Liver (tissue), 9 donors: ENCODE results near the gene NR6A1. TPM values are rescaled to one million over a fixed set of nuclear protein-coding genes. Genes with fewer than 3 reads are reported as not detected.

Experiments
- DNase-seq: peaks from one replicate; pipeline ENCODE4 v3.0.0-alpha.2; 2017; ENCODE audit warnings: low spot score
- H3K27ac ChIP-seq, 2 donors: one replicate each; pipeline ENCODE4 v1.7.0; 2013; ENCODE audit warnings: inconsistent platforms in 2 of 2, low read length in 2 of 2, control low read depth in 1 of 2, low read depth in 1 of 2, mild to moderate bottlenecking in 1 of 2
- H3K27me3 ChIP-seq, 4 donors: one replicate each; pipeline versions ENCODE4 v1.6.1 to v1.7.0; 2013; ENCODE audit warnings: low read length in 3 of 4, inconsistent platforms in 1 of 4, mild to moderate bottlenecking in 1 of 4, moderate library complexity in 1 of 4; ENCODE audit not compliant: control insufficient read depth in 4 of 4, insufficient read depth in 4 of 4
- H3K36me3 ChIP-seq, 4 donors: one replicate each; pipeline versions ENCODE4 v1.6.1 to v1.7.0; 2013; ENCODE audit warnings: low read length in 3 of 4, mild to moderate bottlenecking in 3 of 4, low read depth in 1 of 4, moderate library complexity in 1 of 4; ENCODE audit not compliant: control insufficient read depth in 4 of 4, insufficient read depth in 3 of 4
- H3K4me1 ChIP-seq, 4 donors: one replicate each; pipeline versions ENCODE4 v1.6.1 to v1.7.0; 2013; ENCODE audit warnings: low read length in 3 of 4, mild to moderate bottlenecking in 3 of 4, moderate library complexity in 1 of 4; ENCODE audit not compliant: control insufficient read depth in 4 of 4, insufficient read depth in 4 of 4
- H3K4me3 ChIP-seq, 3 donors: one replicate each; pipeline versions ENCODE4 v1.6.1 to v1.7.0; 2013; ENCODE audit warnings: low read length in 3 of 3, control low read depth in 1 of 3, low read depth in 1 of 3, mild to moderate bottlenecking in 1 of 3
- H3K9ac ChIP-seq, 2 donors: one replicate each; pipeline ENCODE4 v1.7.0; 2013; ENCODE audit warnings: low read length in 2 of 2, mild to moderate bottlenecking in 2 of 2, moderate library complexity in 2 of 2, control low read depth in 1 of 2, low read depth in 1 of 2
- H3K9me3 ChIP-seq, 4 donors: one replicate each; pipeline versions ENCODE4 v1.6.1 to v1.7.0; 2013; ENCODE audit warnings: low read length in 3 of 4; ENCODE audit not compliant: control insufficient read depth in 4 of 4
- CTCF ChIP-seq: fragments of 150-350 bp; IDR thresholded peaks from 2 replicates; pipeline ENCODE4 v1.5.1; 2017; ENCODE audit warnings: improper control_type of control experiment, low read depth, low read length; ENCODE audit not compliant: missing input control
- FOXA1 ChIP-seq: IDR thresholded peaks from 2 replicates; pipeline ENCODE4 v1.6.1; 2016; ENCODE audit warnings: antibody characterized with exemption
- FOXA2 ChIP-seq: IDR thresholded peaks from 2 replicates; pipeline ENCODE4 v1.6.1; 2016; ENCODE audit warnings: antibody characterized with exemption
- GABPA ChIP-seq, 2 donors: IDR thresholded peaks in 1 of 2; conservative IDR thresholded peaks in 1 of 2; 2 replicates each; pipeline ENCODE4 v1.6.1; 2016; ENCODE audit warnings: antibody characterized with exemption in 2 of 2, mild to moderate bottlenecking in 1 of 2, moderate library complexity in 1 of 2
- HNF4A ChIP-seq, 2 donors: conservative IDR thresholded peaks; 2 replicates each; pipeline ENCODE4 v1.6.1; 2016; ENCODE audit warnings: antibody characterized with exemption in 2 of 2, mild to moderate bottlenecking in 2 of 2
- JUND ChIP-seq, 2 donors: IDR thresholded peaks; 2 replicates each; pipeline ENCODE4 v1.6.1; 2016; ENCODE audit warnings: antibody characterized with exemption in 2 of 2
- MAX ChIP-seq: IDR thresholded peaks from 2 replicates; pipeline ENCODE4 v1.6.1; 2016; ENCODE audit warnings: antibody characterized with exemption
- NR2F2 ChIP-seq: IDR thresholded peaks from 2 replicates; pipeline ENCODE4 v1.6.1; 2016; ENCODE audit warnings: antibody characterized with exemption
- RAD21 ChIP-seq, 2 donors: IDR thresholded peaks; 2 replicates each; pipeline ENCODE4 v1.6.1; 2016; ENCODE audit warnings: antibody characterized with exemption in 2 of 2, mild to moderate bottlenecking in 2 of 2
- RXRA ChIP-seq, 2 donors: IDR thresholded peaks; 2 replicates each; pipeline ENCODE4 v1.6.1; 2017 to 2018; ENCODE audit warnings: antibody characterized with exemption in 2 of 2, mild to moderate bottlenecking in 1 of 2
- SP1 ChIP-seq: IDR thresholded peaks from 2 replicates; pipeline ENCODE4 v1.6.1; 2018; ENCODE audit warnings: antibody characterized with exemption, mild to moderate bottlenecking
- TAF1 ChIP-seq: conservative IDR thresholded peaks from 2 replicates; pipeline ENCODE4 v1.6.1; 2016; ENCODE audit warnings: antibody characterized with exemption, mild to moderate bottlenecking
- YY1 ChIP-seq: IDR thresholded peaks from 2 replicates; pipeline ENCODE4 v1.6.1; 2016; ENCODE audit warnings: antibody characterized with exemption, mild to moderate bottlenecking
- WGBS: extraction: QIAGEN DNeasy Blood & Tissue Kit; methylation state at CpG from one replicate; pipeline ENCODE4 v1.1.7; 2013; 5-methylcytosine and 5-hydroxymethylcytosine counted together
- polyA plus RNA-seq, 2 donors: library from polyadenylated mRNA; stranded (reverse) in 1 of 2; unstranded in 1 of 2; fragments of 200-250 nt in 1 of 2; fragments of >200 nt in 1 of 2; fragmentation: Nextera tagmentation in 1 of 2; extraction: Ambion mirVana in 1 of 2; gene quantifications; one replicate each; pipeline versions ENCODE4 v1.2.1 to v1.2.3, GENCODE V29; 2013 to 2015
- total RNA-seq, 2 donors: library from RNA; depleted of rRNA; stranded (reverse); fragments of >200 nt; gene quantifications; one replicate each; pipeline ENCODE4 v1.2.3, GENCODE V29; 2014
- TF ChIP-seq, protein P1 (sequence below): IDR thresholded peaks from 2 replicates; pipeline ENCODE4 v1.6.1; 2016; ENCODE audit warnings: antibody characterized with exemption
- TF ChIP-seq, protein P2 (sequence below): IDR thresholded peaks from 2 replicates; pipeline ENCODE4 v1.6.1; 2016; ENCODE audit warnings: antibody characterized with exemption, mild to moderate bottlenecking
- donor health status: healthy.
- donor health status: healthy.
- donor health status: healthy.
- donor health status: healthy.
- donor health status: healthy.

NR6A1 gene
- total and polyA plus RNA-seq, 4 donors = 0.72 to 6.1 (median 2.1) TPM

GRCh38 chr9:124576751-124577150 lies 194.4 kb downstream of the NR6A1 start:
- no peak for TF ChIP-seq TAF1
- TF ChIP-seq FOXA1 = no peak
- TF ChIP-seq CTCF = no peak
- no peak for TF ChIP-seq RXRA (IDR thresholded peaks at IDR 0.05)
- no peak for TF ChIP-seq RAD21 (IDR thresholded peaks at IDR 0.05)
- no peak for TF ChIP-seq FOXA2
- TF ChIP-seq, protein P1, sequence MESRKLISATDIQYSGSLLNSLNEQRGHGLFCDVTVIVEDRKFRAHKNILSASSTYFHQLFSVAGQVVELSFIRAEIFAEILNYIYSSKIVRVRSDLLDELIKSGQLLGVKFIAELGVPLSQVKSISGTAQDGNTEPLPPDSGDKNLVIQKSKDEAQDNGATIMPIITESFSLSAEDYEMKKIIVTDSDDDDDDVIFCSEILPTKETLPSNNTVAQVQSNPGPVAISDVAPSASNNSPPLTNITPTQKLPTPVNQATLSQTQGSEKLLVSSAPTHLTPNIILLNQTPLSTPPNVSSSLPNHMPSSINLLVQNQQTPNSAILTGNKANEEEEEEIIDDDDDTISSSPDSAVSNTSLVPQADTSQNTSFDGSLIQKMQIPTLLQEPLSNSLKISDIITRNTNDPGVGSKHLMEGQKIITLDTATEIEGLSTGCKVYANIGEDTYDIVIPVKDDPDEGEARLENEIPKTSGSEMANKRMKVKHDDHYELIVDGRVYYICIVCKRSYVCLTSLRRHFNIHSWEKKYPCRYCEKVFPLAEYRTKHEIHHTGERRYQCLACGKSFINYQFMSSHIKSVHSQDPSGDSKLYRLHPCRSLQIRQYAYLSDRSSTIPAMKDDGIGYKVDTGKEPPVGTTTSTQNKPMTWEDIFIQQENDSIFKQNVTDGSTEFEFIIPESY = no peak
- TF ChIP-seq HNF4A (conservative IDR thresholded peaks at IDR 0.05) = no peak
- TF ChIP-seq YY1 = no peak
- no peak for TF ChIP-seq GABPA (IDR thresholded peaks at IDR 0.05 in 1 of 2, conservative IDR thresholded peaks at IDR 0.05 in 1 of 2)
- no peak for TF ChIP-seq NR2F2
- TF ChIP-seq SP1 = no peak
- no peak for TF ChIP-seq MAX
- TF ChIP-seq, protein P2, sequence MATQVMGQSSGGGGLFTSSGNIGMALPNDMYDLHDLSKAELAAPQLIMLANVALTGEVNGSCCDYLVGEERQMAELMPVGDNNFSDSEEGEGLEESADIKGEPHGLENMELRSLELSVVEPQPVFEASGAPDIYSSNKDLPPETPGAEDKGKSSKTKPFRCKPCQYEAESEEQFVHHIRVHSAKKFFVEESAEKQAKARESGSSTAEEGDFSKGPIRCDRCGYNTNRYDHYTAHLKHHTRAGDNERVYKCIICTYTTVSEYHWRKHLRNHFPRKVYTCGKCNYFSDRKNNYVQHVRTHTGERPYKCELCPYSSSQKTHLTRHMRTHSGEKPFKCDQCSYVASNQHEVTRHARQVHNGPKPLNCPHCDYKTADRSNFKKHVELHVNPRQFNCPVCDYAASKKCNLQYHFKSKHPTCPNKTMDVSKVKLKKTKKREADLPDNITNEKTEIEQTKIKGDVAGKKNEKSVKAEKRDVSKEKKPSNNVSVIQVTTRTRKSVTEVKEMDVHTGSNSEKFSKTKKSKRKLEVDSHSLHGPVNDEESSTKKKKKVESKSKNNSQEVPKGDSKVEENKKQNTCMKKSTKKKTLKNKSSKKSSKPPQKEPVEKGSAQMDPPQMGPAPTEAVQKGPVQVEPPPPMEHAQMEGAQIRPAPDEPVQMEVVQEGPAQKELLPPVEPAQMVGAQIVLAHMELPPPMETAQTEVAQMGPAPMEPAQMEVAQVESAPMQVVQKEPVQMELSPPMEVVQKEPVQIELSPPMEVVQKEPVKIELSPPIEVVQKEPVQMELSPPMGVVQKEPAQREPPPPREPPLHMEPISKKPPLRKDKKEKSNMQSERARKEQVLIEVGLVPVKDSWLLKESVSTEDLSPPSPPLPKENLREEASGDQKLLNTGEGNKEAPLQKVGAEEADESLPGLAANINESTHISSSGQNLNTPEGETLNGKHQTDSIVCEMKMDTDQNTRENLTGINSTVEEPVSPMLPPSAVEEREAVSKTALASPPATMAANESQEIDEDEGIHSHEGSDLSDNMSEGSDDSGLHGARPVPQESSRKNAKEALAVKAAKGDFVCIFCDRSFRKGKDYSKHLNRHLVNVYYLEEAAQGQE = no peak
- Histone ChIP-seq H3K36me3 (no peaks in the 10 kb centered on the region), H3K4me1 (no peaks in the 10 kb centered on the region), H3K27ac (no peak overlapping the region), H3K9me3 (no peaks in the 10 kb centered on the region), H3K9ac (no peak overlapping the region), H3K4me3 (no peak overlapping the region), H3K27me3 (no peaks in the 10 kb centered on the region)
- DNase-seq = no peak
- 96% methylated on average over 6 of the region's 6 CpGs for WGBS

DNA sequence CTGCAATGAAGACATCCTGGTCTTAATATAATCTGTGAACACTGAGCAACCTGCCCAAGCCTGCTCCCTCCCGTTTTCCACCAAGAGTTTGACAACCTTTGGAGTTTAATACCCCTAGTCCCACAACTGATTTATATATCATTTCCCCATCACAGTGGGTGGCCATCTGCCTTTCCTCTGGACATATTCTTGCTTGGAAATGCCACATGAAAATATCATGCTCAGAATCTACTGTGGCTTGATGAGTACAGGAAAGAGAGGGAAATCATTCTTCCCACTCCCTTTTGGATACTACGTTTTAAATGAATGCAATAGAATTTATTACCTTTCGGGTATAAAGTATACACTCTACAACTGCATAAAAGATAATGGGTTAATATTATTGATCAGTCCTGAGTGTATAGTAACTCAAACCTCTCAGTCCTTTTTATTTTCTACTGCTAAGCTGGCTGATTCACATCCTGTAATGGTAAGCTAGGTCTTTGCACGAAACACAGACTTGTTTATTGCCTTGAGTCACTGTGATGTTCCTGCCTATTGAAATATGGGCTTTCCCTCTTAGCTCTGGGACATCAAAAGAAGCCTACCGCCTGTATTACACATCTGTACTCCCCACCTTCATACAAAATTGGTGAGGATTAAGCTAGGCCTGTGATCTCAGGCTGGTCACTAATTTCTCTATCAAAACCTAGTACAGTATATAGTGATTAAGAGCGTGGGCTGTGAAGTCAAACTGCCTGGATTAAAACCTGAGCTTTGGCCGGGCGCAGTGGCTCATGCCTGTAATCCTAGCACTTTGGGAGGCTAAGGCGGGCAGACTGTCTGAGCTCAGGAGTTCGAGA lies 196.4 kb downstream of the NR6A1 start:
- Histone ChIP-seq H3K9ac (no peak overlapping the region), H3K27me3 (no peaks in the 10 kb centered on the region), H3K4me1 (peaks cover 0 to 2% (median 0%) of the 10 kb centered on the region in 4 donors), H3K27ac (no peak overlapping the region), H3K9me3 (no peaks in the 10 kb centered on the region), H3K36me3 (no peaks in the 10 kb centered on the region), H3K4me3 (no peak overlapping the region)
- TF ChIP-seq GABPA (IDR thresholded peaks at IDR 0.05 in 1 of 2, conservative IDR thresholded peaks at IDR 0.05 in 1 of 2) (no peak), NR2F2 (no peak), JUND (IDR thresholded peaks at IDR 0.05) (no peak), CTCF (no peak), MAX (no peak)
- no peak for DNase-seq
- WGBS = 90% methylated on average over 10 of the region's 10 CpGs
